Measurements from ENCODE around the gene TIGD3. TPM values are rescaled to one million over a fixed set of nuclear protein-coding genes. Genes with fewer than 3 reads are reported as not detected.

The TIGD3 gene
- total and polyA plus RNA-seq, 10 of the 15 experiments (the other 5 are each of a cell fraction or from before 2014, with no cell fraction given) = 0.13 to 1.4 (median 0.57) TPM

DNA sequence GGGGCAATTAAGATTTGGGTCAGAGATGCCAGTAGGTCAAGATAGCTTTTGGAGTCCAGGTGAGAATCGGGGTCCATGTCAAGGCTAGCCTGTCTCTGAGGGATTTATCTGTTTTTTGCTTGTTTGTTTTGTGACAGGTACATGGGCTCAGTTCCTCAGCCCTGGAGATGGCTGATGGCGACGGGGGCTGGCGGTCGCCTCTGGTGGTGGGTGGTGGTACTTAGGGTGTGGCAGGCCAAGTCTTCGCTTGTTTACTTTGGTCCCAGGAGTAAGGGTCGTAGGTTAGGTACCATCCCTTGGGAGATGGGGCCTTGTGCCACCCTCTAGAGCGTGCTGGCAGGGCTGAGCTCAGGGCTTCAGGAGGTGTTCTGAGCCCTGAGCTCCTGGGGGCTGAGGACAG lies 23.2 kb downstream of the TIGD3 start:
- 91% methylated on average over 8 of the region's 8 CpGs for WGBS (ENCODE audit: insufficient coverage, insufficient replicate concordance, low lambda C conversion rate, missing lambda C conversion rate)
- DNase-seq (ENCODE audit: low read depth, low spot score) = no peak
- in situ Hi-C loops (cut with MboI) = no loop called here
- peaks cover 13% of the 10 kb centered on the region for H3K79me2 ChIP-seq (ENCODE audit: control insufficient read depth, insufficient read depth, low read length)
- FAIRE-seq = no peak
- ATAC-seq = no peak
- TF ChIP-seq HCFC1 (IDR thresholded peaks at IDR 0.05; ENCODE audit: low read length) (no peak), ZSCAN29 (IDR thresholded peaks at IDR 0.05) (no peak), STAT3 (IDR thresholded peaks at IDR 0.05; ENCODE audit: low read depth, low read length) (no peak)
- TF ChIP-seq, protein P1, sequence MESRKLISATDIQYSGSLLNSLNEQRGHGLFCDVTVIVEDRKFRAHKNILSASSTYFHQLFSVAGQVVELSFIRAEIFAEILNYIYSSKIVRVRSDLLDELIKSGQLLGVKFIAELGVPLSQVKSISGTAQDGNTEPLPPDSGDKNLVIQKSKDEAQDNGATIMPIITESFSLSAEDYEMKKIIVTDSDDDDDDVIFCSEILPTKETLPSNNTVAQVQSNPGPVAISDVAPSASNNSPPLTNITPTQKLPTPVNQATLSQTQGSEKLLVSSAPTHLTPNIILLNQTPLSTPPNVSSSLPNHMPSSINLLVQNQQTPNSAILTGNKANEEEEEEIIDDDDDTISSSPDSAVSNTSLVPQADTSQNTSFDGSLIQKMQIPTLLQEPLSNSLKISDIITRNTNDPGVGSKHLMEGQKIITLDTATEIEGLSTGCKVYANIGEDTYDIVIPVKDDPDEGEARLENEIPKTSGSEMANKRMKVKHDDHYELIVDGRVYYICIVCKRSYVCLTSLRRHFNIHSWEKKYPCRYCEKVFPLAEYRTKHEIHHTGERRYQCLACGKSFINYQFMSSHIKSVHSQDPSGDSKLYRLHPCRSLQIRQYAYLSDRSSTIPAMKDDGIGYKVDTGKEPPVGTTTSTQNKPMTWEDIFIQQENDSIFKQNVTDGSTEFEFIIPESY (IDR thresholded peaks at IDR 0.05) = peak; percentile 91; the same call in 1 of the 2 replicates
- TF ChIP-seq, protein P2, sequence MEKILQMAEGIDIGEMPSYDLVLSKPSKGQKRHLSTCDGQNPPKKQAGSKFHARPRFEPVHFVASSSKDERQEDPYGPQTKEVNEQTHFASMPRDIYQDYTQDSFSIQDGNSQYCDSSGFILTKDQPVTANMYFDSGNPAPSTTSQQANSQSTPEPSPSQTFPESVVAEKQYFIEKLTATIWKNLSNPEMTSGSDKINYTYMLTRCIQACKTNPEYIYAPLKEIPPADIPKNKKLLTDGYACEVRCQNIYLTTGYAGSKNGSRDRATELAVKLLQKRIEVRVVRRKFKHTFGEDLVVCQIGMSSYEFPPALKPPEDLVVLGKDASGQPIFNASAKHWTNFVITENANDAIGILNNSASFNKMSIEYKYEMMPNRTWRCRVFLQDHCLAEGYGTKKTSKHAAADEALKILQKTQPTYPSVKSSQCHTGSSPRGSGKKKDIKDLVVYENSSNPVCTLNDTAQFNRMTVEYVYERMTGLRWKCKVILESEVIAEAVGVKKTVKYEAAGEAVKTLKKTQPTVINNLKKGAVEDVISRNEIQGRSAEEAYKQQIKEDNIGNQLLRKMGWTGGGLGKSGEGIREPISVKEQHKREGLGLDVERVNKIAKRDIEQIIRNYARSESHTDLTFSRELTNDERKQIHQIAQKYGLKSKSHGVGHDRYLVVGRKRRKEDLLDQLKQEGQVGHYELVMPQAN (conservative IDR thresholded peaks at IDR 0.05) = no peak
- TF ChIP-seq, protein P3, sequence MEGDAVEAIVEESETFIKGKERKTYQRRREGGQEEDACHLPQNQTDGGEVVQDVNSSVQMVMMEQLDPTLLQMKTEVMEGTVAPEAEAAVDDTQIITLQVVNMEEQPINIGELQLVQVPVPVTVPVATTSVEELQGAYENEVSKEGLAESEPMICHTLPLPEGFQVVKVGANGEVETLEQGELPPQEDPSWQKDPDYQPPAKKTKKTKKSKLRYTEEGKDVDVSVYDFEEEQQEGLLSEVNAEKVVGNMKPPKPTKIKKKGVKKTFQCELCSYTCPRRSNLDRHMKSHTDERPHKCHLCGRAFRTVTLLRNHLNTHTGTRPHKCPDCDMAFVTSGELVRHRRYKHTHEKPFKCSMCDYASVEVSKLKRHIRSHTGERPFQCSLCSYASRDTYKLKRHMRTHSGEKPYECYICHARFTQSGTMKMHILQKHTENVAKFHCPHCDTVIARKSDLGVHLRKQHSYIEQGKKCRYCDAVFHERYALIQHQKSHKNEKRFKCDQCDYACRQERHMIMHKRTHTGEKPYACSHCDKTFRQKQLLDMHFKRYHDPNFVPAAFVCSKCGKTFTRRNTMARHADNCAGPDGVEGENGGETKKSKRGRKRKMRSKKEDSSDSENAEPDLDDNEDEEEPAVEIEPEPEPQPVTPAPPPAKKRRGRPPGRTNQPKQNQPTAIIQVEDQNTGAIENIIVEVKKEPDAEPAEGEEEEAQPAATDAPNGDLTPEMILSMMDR (IDR thresholded peaks at IDR 0.05 in 2 of 3, conservative IDR thresholded peaks at IDR 0.05 in 1 of 3; ENCODE audit: control insufficient read depth in 2 of 3, extremely low read depth in 1 of 3, insufficient read depth in 1 of 3, low read depth in 3 of 3, low read length in 3 of 3) = peak in 1 of 3 experiments; percentile 18; a peak in 1 of 6 replicates
- no peak overlapping the region for H3K9ac ChIP-seq (ENCODE audit: control insufficient read depth, insufficient read depth, low read length)
- H3K9me3 ChIP-seq (replicated peaks; ENCODE audit: control insufficient read depth, insufficient read depth, low read length) = no peaks in the 10 kb centered on the region
- H2AFZ ChIP-seq (ENCODE audit: control insufficient read depth, low read depth, low read length) = no peak overlapping the region
- peaks cover 30% of the 10 kb centered on the region for H3K4me1 ChIP-seq (ENCODE audit: control insufficient read depth, insufficient read depth, low read length)
- no peaks in the 10 kb centered on the region for H3K27me3 ChIP-seq (replicated peaks in 1 of 2; ENCODE audit: control insufficient read depth in 2 of 2, insufficient read depth in 2 of 2, low read length in 1 of 2)
- POLR2A ChIA-PET = interaction anchor here (0.5 to 2.7 kb wide), 10 partner anchors 10 to 455 kb away, joined by 3 to 14 read pairs (median 4); no protein-coding TSS in a partner anchor
- intact Hi-C loops (cut with micrococcal nuclease; ENCODE audit: unreplicated experiment) = no loop called here
- RAD21 ChIA-PET (ENCODE audit: unreplicated experiment) = interaction anchor here (0.9 to 1.9 kb wide), 14 partner anchors 10 to 133 kb away, joined by 3 to 9 read pairs (median 6); partner anchors contain the start of gene MALAT1
- CTCF ChIA-PET = interaction anchor here (0.6 to 3.5 kb wide), 19 partner anchors 11 to 163 kb away, joined by 3 to 28 read pairs (median 4); partner anchors contain the start of gene MALAT1
- H3K4me3 ChIP-seq = no peak overlapping the region
- SMC1A ChIA-PET (ENCODE audit: uncharacterized antibody, unreplicated experiment) = interaction anchor here (0.8 to 3.6 kb wide), 9 partner anchors 10 to 174 kb away, joined by 3 to 20 read pairs (median 6); partner anchors contain the start of gene DPF2
- H3K4me2 ChIP-seq (ENCODE audit: control insufficient read depth, insufficient read depth) = peak overlapping the region; percentile 44; the same call in 1 of the 2 replicates
- H3K36me3 ChIP-seq (ENCODE audit: control insufficient read depth in 2 of 2, insufficient read depth in 2 of 2, low read length in 1 of 2) = peaks cover 0 to 3% of the 10 kb centered on the region in 2 experiments; a peak in 2 of 4 replicates
- no TSS peak for BruUV-seq (replicated peaks)
- no peaks in the 10 kb centered on the region for H4K20me1 ChIP-seq (ENCODE audit: control insufficient read depth, insufficient read depth)
- H3K27ac ChIP-seq (ENCODE audit: control insufficient read depth, insufficient read depth) = peak overlapping the region; percentile 42; the same call in 1 of the 2 replicates
